Hepatocyte (in vitro differentiated cells): ENCODE measurements around the gene MAP3K20.

ENCODE experiments used
- CTCF ChIP-seq: fragments of 200-600 bp; sonication (generic); IDR thresholded peaks from 2 replicates; pipeline ENCODE4 v1.5.1; 2016; ENCODE audit warnings: antibody characterized with exemption, mild to moderate bottlenecking; ENCODE audit not compliant: poor library complexity
- EZH2 ChIP-seq: fragments of 200-600 bp; sonication (generic); IDR thresholded peaks from 2 replicates; pipeline ENCODE4 v1.6.1; 2016; ENCODE audit warnings: antibody characterized with exemption, mild to moderate bottlenecking, borderline replicate concordance

- TF ChIP-seq CTCF (no peak), EZH2 (no peak)
These were observed 42.7 kb downstream of the MAP3K20 start for GRCh38 chr2:173118395-173118794.
